ENCODE results near the gene ARPC2. TPM values are rescaled to one million over a fixed set of nuclear protein-coding genes. Genes with fewer than 3 reads are reported as not detected.

ARPC2 gene
- total and polyA plus RNA-seq, 10 of the 15 experiments (the other 5 are each of a cell fraction or from before 2014, with no cell fraction given): 440 to 980 (median 709) TPM

DNA sequence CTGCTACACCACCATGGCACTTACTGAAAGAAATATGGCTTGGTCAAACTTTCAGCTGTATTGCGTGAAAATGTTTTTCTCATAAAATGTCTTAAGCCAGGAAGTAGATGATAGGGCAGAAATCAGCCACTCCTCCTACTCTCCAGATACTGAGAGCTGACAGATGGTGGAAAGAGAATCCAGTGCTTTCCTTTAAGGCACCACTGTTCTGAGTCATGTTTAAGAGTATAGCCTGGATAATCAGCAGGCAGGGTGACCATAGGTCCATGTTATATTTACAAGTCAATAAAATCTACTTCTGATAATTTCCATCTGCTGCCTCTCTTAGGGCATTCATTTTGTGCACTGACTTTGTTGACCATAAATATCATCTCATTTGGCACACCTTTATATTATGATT is 21.9 kb downstream of the ARPC2 start:
- H4K20me1 ChIP-seq (ENCODE audit: control insufficient read depth, insufficient read depth): no peaks in the 10 kb centered on the region; the same call in 1 of the 2 replicates
- RAD21 ChIA-PET (ENCODE audit: unreplicated experiment): no interaction called here

DNA sequence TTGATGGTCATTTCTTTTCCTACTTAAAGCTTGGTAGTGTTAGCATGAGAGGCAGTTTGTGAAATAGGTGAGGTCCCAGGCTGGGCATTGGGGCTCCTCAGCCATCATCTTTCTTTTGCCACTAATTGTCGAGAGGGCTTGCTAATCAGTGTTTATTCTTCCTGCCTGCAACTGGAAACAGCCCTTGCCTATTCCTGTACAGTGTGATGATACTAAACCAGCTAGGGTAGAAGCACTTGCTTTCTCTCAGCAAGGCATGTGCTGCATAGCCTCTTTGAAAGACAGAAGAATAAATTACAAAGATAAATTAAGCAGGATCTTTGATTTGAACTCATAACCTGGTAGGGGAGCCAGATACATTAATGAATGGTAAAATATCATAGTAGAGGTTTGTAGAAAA is 27.2 kb downstream of the ARPC2 start:
- H3K79me2 ChIP-seq (ENCODE audit: control insufficient read depth, insufficient read depth, low read length): no peaks in the 10 kb centered on the region
- SMC1A ChIA-PET (ENCODE audit: uncharacterized antibody, unreplicated experiment): interaction anchor here (0.7 to 1.5 kb wide), 2 partner anchors 10 to 80 kb away, joined by 3 to 4 read pairs; no protein-coding TSS in a partner anchor
- H3K4me1 ChIP-seq (ENCODE audit: control insufficient read depth, insufficient read depth, low read length): no peaks in the 10 kb centered on the region
- DNase-seq (ENCODE audit: low read depth, low spot score) (no peak), ATAC-seq (no peak), FAIRE-seq (no peak)
- intact Hi-C loops (cut with micrococcal nuclease; ENCODE audit: unreplicated experiment) (loop anchor here (5.0 kb wide), 1 partner anchor 57 kb away; no protein-coding TSS in a partner anchor), in situ Hi-C loops (cut with MboI) (no loop called here)
- CTCF ChIA-PET: interaction anchor here (2.1 kb wide), 1 partner anchor 13 kb away, joined by 10 read pairs; no protein-coding TSS in a partner anchor
- POLR2A ChIA-PET: interaction anchor here (1.4 to 1.7 kb wide), 2 partner anchors 9 to 28 kb away, joined by 3 to 4 read pairs; partner anchors contain the start of gene ARPC2
- TSS peak; percentile 23 for BruUV-seq (replicated peaks)
- H3K27me3 ChIP-seq (replicated peaks in 1 of 2; ENCODE audit: control insufficient read depth in 2 of 2, insufficient read depth in 2 of 2, low read length in 1 of 2): no peaks in the 10 kb centered on the region
- no peak overlapping the region for H3K4me3 ChIP-seq
- RAD21 ChIA-PET (ENCODE audit: unreplicated experiment): interaction anchor here (0.5 kb wide), 1 partner anchor 1003 kb away, joined by 3 read pairs; no protein-coding TSS in a partner anchor
- H4K20me1 ChIP-seq (ENCODE audit: control insufficient read depth, insufficient read depth): no peaks in the 10 kb centered on the region; the same call in 1 of the 2 replicates
- H3K4me2 ChIP-seq (ENCODE audit: control insufficient read depth, insufficient read depth): no peak overlapping the region
- H3K9me3 ChIP-seq (replicated peaks; ENCODE audit: control insufficient read depth, insufficient read depth, low read length): no peaks in the 10 kb centered on the region
- no peak overlapping the region for H2AFZ ChIP-seq (ENCODE audit: control insufficient read depth, low read depth, low read length)
- H3K9ac ChIP-seq (ENCODE audit: control insufficient read depth, insufficient read depth, low read length): no peak overlapping the region
- no peak overlapping the region for H3K27ac ChIP-seq (ENCODE audit: control insufficient read depth, insufficient read depth)
- peaks cover 35 to 65% of the 10 kb centered on the region in 2 experiments for H3K36me3 ChIP-seq (ENCODE audit: control insufficient read depth in 2 of 2, insufficient read depth in 2 of 2, low read length in 1 of 2)
- WGBS (ENCODE audit: insufficient coverage, insufficient replicate concordance, low lambda C conversion rate, missing lambda C conversion rate): 100% methylated on average over 1 of the region's 1 CpG
- TF ChIP-seq FOXK2 (IDR thresholded peaks at IDR 0.05) (no peak), RAD51 (IDR thresholded peaks at IDR 0.05) (no peak), TCF3 (IDR thresholded peaks at IDR 0.05; ENCODE audit: borderline replicate concordance, insufficient read depth, low read depth, low read length) (no peak), HDGF (IDR thresholded peaks at IDR 0.05) (no peak), EGR1 (IDR thresholded peaks at IDR 0.05; ENCODE audit: borderline replicate concordance in 1 of 2, low read depth in 2 of 2, low read length in 2 of 2) (no peak)
- TF ChIP-seq, protein P1, sequence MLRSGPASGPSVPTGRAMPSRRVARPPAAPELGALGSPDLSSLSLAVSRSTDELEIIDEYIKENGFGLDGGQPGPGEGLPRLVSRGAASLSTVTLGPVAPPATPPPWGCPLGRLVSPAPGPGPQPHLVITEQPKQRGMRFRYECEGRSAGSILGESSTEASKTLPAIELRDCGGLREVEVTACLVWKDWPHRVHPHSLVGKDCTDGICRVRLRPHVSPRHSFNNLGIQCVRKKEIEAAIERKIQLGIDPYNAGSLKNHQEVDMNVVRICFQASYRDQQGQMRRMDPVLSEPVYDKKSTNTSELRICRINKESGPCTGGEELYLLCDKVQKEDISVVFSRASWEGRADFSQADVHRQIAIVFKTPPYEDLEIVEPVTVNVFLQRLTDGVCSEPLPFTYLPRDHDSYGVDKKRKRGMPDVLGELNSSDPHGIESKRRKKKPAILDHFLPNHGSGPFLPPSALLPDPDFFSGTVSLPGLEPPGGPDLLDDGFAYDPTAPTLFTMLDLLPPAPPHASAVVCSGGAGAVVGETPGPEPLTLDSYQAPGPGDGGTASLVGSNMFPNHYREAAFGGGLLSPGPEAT (IDR thresholded peaks at IDR 0.05; ENCODE audit: low read depth): no peak
- TF ChIP-seq, protein P2, sequence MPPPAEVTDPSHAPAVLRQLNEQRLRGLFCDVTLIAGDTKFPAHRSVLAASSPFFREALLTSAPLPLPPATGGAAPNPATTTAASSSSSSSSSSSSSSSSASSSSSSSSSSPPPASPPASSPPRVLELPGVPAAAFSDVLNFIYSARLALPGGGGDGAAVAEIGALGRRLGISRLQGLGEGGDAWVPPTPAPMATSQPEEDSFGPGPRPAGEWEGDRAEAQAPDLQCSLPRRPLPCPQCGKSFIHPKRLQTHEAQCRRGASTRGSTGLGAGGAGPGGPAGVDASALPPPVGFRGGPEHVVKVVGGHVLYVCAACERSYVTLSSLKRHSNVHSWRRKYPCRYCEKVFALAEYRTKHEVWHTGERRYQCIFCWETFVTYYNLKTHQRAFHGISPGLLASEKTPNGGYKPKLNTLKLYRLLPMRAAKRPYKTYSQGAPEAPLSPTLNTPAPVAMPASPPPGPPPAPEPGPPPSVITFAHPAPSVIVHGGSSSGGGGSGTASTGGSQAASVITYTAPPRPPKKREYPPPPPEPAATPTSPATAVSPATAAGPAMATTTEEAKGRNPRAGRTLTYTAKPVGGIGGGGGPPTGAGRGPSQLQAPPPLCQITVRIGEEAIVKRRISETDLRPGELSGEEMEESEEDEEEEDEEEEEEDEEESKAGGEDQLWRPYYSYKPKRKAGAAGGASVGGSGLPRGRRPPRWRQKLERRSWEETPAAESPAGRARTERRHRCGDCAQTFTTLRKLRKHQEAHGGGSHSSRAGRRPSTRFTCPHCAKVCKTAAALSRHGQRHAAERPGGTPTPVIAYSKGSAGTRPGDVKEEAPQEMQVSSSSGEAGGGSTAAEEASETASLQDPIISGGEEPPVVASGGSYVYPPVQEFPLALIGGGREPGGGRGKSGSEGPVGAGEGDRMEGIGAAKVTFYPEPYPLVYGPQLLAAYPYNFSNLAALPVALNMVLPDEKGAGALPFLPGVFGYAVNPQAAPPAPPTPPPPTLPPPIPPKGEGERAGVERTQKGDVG (CRISPR knock-in tag; IDR thresholded peaks at IDR 0.05): no peak
- TF ChIP-seq, protein P3, sequence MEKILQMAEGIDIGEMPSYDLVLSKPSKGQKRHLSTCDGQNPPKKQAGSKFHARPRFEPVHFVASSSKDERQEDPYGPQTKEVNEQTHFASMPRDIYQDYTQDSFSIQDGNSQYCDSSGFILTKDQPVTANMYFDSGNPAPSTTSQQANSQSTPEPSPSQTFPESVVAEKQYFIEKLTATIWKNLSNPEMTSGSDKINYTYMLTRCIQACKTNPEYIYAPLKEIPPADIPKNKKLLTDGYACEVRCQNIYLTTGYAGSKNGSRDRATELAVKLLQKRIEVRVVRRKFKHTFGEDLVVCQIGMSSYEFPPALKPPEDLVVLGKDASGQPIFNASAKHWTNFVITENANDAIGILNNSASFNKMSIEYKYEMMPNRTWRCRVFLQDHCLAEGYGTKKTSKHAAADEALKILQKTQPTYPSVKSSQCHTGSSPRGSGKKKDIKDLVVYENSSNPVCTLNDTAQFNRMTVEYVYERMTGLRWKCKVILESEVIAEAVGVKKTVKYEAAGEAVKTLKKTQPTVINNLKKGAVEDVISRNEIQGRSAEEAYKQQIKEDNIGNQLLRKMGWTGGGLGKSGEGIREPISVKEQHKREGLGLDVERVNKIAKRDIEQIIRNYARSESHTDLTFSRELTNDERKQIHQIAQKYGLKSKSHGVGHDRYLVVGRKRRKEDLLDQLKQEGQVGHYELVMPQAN (conservative IDR thresholded peaks at IDR 0.05): no peak

More for the DNA sequence above, 21.9 kb downstream of the ARPC2 start:
- no peaks in the 10 kb centered on the region for H3K9me3 ChIP-seq (replicated peaks; ENCODE audit: control insufficient read depth, insufficient read depth, low read length)
- SMC1A ChIA-PET (ENCODE audit: uncharacterized antibody, unreplicated experiment): interaction anchor here (1.8 kb wide), 1 partner anchor 15 kb away, joined by 6 read pairs; no protein-coding TSS in a partner anchor
- POLR2A ChIA-PET: interaction anchor here (0.6 to 1.1 kb wide), 2 partner anchors 9 to 98 kb away, joined by 3 to 7 read pairs; no protein-coding TSS in a partner anchor
- DNase-seq (ENCODE audit: low read depth, low spot score) (no peak), ATAC-seq (no peak), FAIRE-seq (no peak)
- no peaks in the 10 kb centered on the region for H3K27me3 ChIP-seq (replicated peaks in 1 of 2; ENCODE audit: control insufficient read depth in 2 of 2, insufficient read depth in 2 of 2, low read length in 1 of 2)
- TF ChIP-seq POLR2AphosphoS5 (IDR thresholded peaks at IDR 0.05; ENCODE audit: low read length) (0 out of 2 replicates have a peak, but pooled peaks have one; percentile 38), HDGF (IDR thresholded peaks at IDR 0.05) (no peak)
- H3K79me2 ChIP-seq (ENCODE audit: control insufficient read depth, insufficient read depth, low read length): no peaks in the 10 kb centered on the region
- no peak overlapping the region for H3K4me2 ChIP-seq (ENCODE audit: control insufficient read depth, insufficient read depth)
- H2AFZ ChIP-seq (ENCODE audit: control insufficient read depth, low read depth, low read length): no peak overlapping the region
- CTCF ChIA-PET: no interaction called here
- no peak overlapping the region for H3K9ac ChIP-seq (ENCODE audit: control insufficient read depth, insufficient read depth, low read length)
- H3K36me3 ChIP-seq (ENCODE audit: control insufficient read depth in 2 of 2, insufficient read depth in 2 of 2, low read length in 1 of 2): peaks cover 28 to 56% of the 10 kb centered on the region in 2 experiments
- H3K4me1 ChIP-seq (ENCODE audit: control insufficient read depth, insufficient read depth, low read length): no peaks in the 10 kb centered on the region
- intact Hi-C loops (cut with micrococcal nuclease; ENCODE audit: unreplicated experiment): no loop called here
- H3K27ac ChIP-seq (ENCODE audit: control insufficient read depth, insufficient read depth): no peak overlapping the region
- no TSS peak for BruUV-seq (replicated peaks)
- 100% methylated on average over 1 of the region's 1 CpG for WGBS (ENCODE audit: insufficient coverage, insufficient replicate concordance, low lambda C conversion rate, missing lambda C conversion rate)
- no peak overlapping the region for H3K4me3 ChIP-seq
- in situ Hi-C loops (cut with MboI): no loop called here

Data from GM12878 (cell line).